HepG2 (cell line): ENCODE results near the gene ADGRV1. TPM values are rescaled to one million over a fixed set of nuclear protein-coding genes. Genes with fewer than 3 reads are reported as not detected.
A peak's percentile ranks its signal among the peaks of the same experiment; 100 is the strongest.

Source experiments
- ATAC-seq: fragments of 200-7000 bp; cut with Tn5 transposase; 3 replicates; pipeline ENCODE4 v1.9.1; 2020; ENCODE audit warnings: mild to moderate bottlenecking, moderate library complexity
- BruUV-seq: library from RNA; stranded (reverse); fragments of 400-500 nt; replicated peaks from 2 replicates; lab custom pipeline; 2021; lab: Mats Ljungman, UMichigan
- CTCF ChIA-PET: fragments of 300-600 bp; formaldehyde crosslinking; extraction: SDS; loops from one replicate; lab custom pipeline; 2021; ENCODE audit warnings: low total read pairs, inconsistent platforms, low intra/inter-chr PET ratio; lab: Yijun Ruan, JAX
- POLR2A ChIA-PET: fragments of 350-600 bp; sonication (Branson Sonifier 250); formaldehyde crosslinking; loops from one replicate; lab custom pipeline; 2020; ENCODE audit warnings: antibody characterized with exemption, inconsistent platforms; lab: Yijun Ruan, JAX
- DNase-seq: peaks from one replicate; pipeline ENCODE4 v3.0.0-alpha.2; 2015; ENCODE audit warnings: low spot score
- FAIRE-seq: peaks from 3 replicates; lab custom pipeline; 2011; peaks lifted over from hg19 to GRCh38; lab: Jason Lieb, UNC
- H2AFZ ChIP-seq: one replicate; pipeline ENCODE4 v1.6.1; 2011; ENCODE audit warnings: low read length, inconsistent platforms
- H3K27ac ChIP-seq: fragments of 300-600 bp; 3 replicates; pipeline ENCODE4 v1.8.0; 2011; ENCODE audit warnings: mixed run types, mild to moderate bottlenecking, mixed read lengths, low read length, inconsistent platforms; ENCODE audit not compliant: insufficient read depth; ENCODE audit errors: extremely low read length
- H3K27me3 ChIP-seq, 2 experiments: fragments of 200-600 bp in 1 of 2; 2 replicates in 1 of 2; 3 replicates in 1 of 2; pipeline versions ENCODE4 v1.6.0 to v1.8.0; 2011; ENCODE audit warnings: low read length in 2 of 2, mild to moderate bottlenecking in 2 of 2, moderate library complexity in 2 of 2, inconsistent platforms in 1 of 2; ENCODE audit not compliant: insufficient read depth in 2 of 2, control insufficient read depth in 1 of 2
- H3K36me3 ChIP-seq, 2 experiments: fragments of 200-600 bp in 1 of 2; replicated peaks in 1 of 2; 2 replicates in 1 of 2; 3 replicates in 1 of 2; pipeline versions ENCODE4 v1.5.1 to v1.8.0; 2011; ENCODE audit warnings: low read length in 2 of 2, inconsistent platforms in 1 of 2; ENCODE audit not compliant: insufficient read depth in 2 of 2, control insufficient read depth in 1 of 2
- H3K4me1 ChIP-seq: 2 replicates; pipeline ENCODE4 v1.5.1; 2012; ENCODE audit warnings: low read length, inconsistent platforms; ENCODE audit not compliant: insufficient read depth
- H3K4me2 ChIP-seq: 2 replicates; pipeline ENCODE4 v1.6.0; 2011; ENCODE audit warnings: low read depth, low read length, inconsistent platforms
- H3K4me3 ChIP-seq, 3 experiments: fragments of 200-600 bp in 1 of 3; sonication (generic), shearing (Covaris generic) in 1 of 3; replicated peaks in 1 of 3; 2 replicates each; pipeline ENCODE4 v1.5.1; 2011 to 2016; ENCODE audit warnings: low read length in 3 of 3, inconsistent platforms in 2 of 3, low read depth in 2 of 3, mild to moderate bottlenecking in 2 of 3, control low read depth in 1 of 3, mixed read lengths in 1 of 3; ENCODE audit not compliant: insufficient read depth in 1 of 3
- H3K79me2 ChIP-seq: one replicate; pipeline ENCODE4 v1.6.1; 2011; ENCODE audit warnings: low read length, inconsistent platforms; ENCODE audit not compliant: insufficient read depth
- H3K9ac ChIP-seq: 2 replicates; pipeline ENCODE4 v1.6.0; 2011; ENCODE audit warnings: mild to moderate bottlenecking, low read depth, low read length, inconsistent platforms; ENCODE audit not compliant: insufficient read depth
- H3K9me3 ChIP-seq: 2 replicates; pipeline ENCODE4 v1.5.1; 2012; ENCODE audit warnings: mild to moderate bottlenecking, low read length
- H4K20me1 ChIP-seq: 2 replicates; pipeline ENCODE4 v1.6.0; 2011; ENCODE audit warnings: inconsistent platforms, mild to moderate bottlenecking, low read length, moderate library complexity; ENCODE audit not compliant: insufficient read depth
- ATF7 ChIP-seq, 2 experiments: fragments of 450-650 bp in 1 of 2; sonication (generic) in 1 of 2; formaldehyde crosslinking in 1 of 2; IDR thresholded peaks; 2 replicates each; pipeline versions ENCODE4 v1.4.0 to v1.6.1; 2016 to 2020; ENCODE audit warnings: antibody characterized with exemption in 1 of 2, mild to moderate bottlenecking in 1 of 2, missing genetic modification reagents in 1 of 2
- CEBPZ ChIP-seq: IDR thresholded peaks from 2 replicates; pipeline ENCODE4 v1.6.1; 2012; ENCODE audit warnings: low read length, improper control_type of control experiment
- ELF4 ChIP-seq: sonication (generic); formaldehyde crosslinking; IDR thresholded peaks from 2 replicates; pipeline ENCODE4 v1.5.0; 2020; ENCODE audit warnings: missing genetic modification reagents, mild to moderate bottlenecking, moderate library complexity, borderline replicate concordance
- FOXJ3 ChIP-seq: sonication (generic); formaldehyde crosslinking; IDR thresholded peaks from 2 replicates; pipeline ENCODE4 v1.4.0; 2020; ENCODE audit warnings: missing genetic modification reagents, mild to moderate bottlenecking, borderline replicate concordance
- SRSF4 ChIP-seq: fragments of 200-400 bp; formaldehyde crosslinking; IDR thresholded peaks from one replicate; pipeline ENCODE4 v1.6.1; 2018; ENCODE audit warnings: mild to moderate bottlenecking, low read depth, low read length, moderate library complexity; ENCODE audit not compliant: poor library complexity, severe bottlenecking
- ZBED4 ChIP-seq: sonication (generic); formaldehyde crosslinking; IDR thresholded peaks from 2 replicates; pipeline ENCODE4 v1.4.0; 2020; ENCODE audit warnings: missing genetic modification reagents, borderline replicate concordance
- ZBTB20 ChIP-seq: sonication (generic); formaldehyde crosslinking; IDR thresholded peaks from 2 replicates; pipeline ENCODE4 v1.8.1; 2023; ENCODE audit warnings: missing genetic modification reagents, low read depth, mild to moderate bottlenecking, borderline replicate concordance
- ZMYM2 ChIP-seq: sonication (generic); formaldehyde crosslinking; IDR thresholded peaks from 2 replicates; pipeline ENCODE4 v1.8.0; 2022; ENCODE audit warnings: mild to moderate bottlenecking, missing genetic modification reagents
- WGBS: methylation state at CpG from one replicate; pipeline ENCODE4 v1.1.6; 2017; ENCODE audit warnings: low lambda C conversion rate; 5-methylcytosine and 5-hydroxymethylcytosine counted together
- in situ Hi-C: cut with HindIII; loops from 2 replicates; pipeline ENCODE4 v1.10.0; 2017; ENCODE audit warnings: low pct_unique_long_range_greater_than_20kb; ENCODE audit not compliant: extremely low pct_ligation_motif_present
- intact Hi-C: fragments of 100-400 bp; cut with micrococcal nuclease; formaldehyde crosslinking; loops from one replicate; pipeline ENCODE4 v1.10.0; 2022; ENCODE audit not compliant: unreplicated experiment
- polyA plus RNA-seq, 8 experiments: library from polyadenylated mRNA; depleted of rRNA in 3 of 8; stranded (reverse) in 7 of 8; unstranded in 1 of 8; fragments of >200 nt; fragmentation: Illumina TruSeq in 4 of 8; extraction: Trizol in 4 of 8; gene quantifications; 2 replicates each; pipeline versions ENCODE4 v1.2.1 to v1.2.3, GENCODE V29; 2011 to 2016; ENCODE audit warnings: low read depth in 4 of 8, missing spikeins in 1 of 8, mixed read lengths in 1 of 8; ENCODE audit not compliant: insufficient read depth in 1 of 8
- total RNA-seq, 5 experiments: library from RNA; depleted of rRNA; stranded (reverse); fragments of >200 nt; fragmentation: Illumina TruSeq; extraction: Trizol; gene quantifications; 2 replicates each; pipeline ENCODE4 v1.2.3, GENCODE V29; 2016; ENCODE audit warnings: low read depth in 1 of 5

ADGRV1 gene
- total and polyA plus RNA-seq, 2 of the 13 experiments (the other 11 are each of a cell fraction or from before 2014, with no cell fraction given), result 1.7 to 3.9 TPM

- H3K79me2 ChIP-seq, result no peaks in the 10 kb centered on the region
- WGBS, result 42% methylated on average over 1 of the region's 1 CpG
- TF ChIP-seq ZMYM2 (CRISPR knock-in tag), result no peak
- TF ChIP-seq FOXJ3 (CRISPR knock-in tag), result no peak
- TF ChIP-seq SRSF4, result no peak
- TF ChIP-seq ELF4 (CRISPR knock-in tag), result no peak
- TF ChIP-seq ZBTB20 (CRISPR knock-in tag), result no peak
- TF ChIP-seq CEBPZ, result no peak
- TF ChIP-seq ATF7 (IDR thresholded peaks at IDR 0.05), result no peak
- TF ChIP-seq ATF7 (CRISPR knock-in tag; IDR thresholded peaks at IDR 0.05), result no peak
- TF ChIP-seq ZBED4 (CRISPR knock-in tag), result no peak
- TF ChIP-seq, all 625 proteins: peak for 0
- ChIA-PET POLR2A (no interaction called here), CTCF (no interaction called here)
- no peak overlapping the region for H3K4me3 ChIP-seq
- no peak for DNase-seq
- no peak overlapping the region for H3K27ac ChIP-seq
- no peak overlapping the region for H3K4me2 ChIP-seq
- BruUV-seq, result no TSS peak
- FAIRE-seq, result no peak
- 0 out of 2 replicates have a peak, but pooled peaks cover 5% of the 10 kb centered on the region for H3K4me1 ChIP-seq
- H3K36me3 ChIP-seq, result no peaks in the 10 kb centered on the region
- ATAC-seq, result peak; percentile 39; the same call in 2 of the 3 replicates
- in situ Hi-C loops (no loop called here), intact Hi-C loops (no loop called here)
- no peaks in the 10 kb centered on the region for H4K20me1 ChIP-seq
- H3K9ac ChIP-seq, result no peak overlapping the region
- H2AFZ ChIP-seq, result no peak overlapping the region
- no peaks in the 10 kb centered on the region for H3K27me3 ChIP-seq
- H3K9me3 ChIP-seq, result no peaks in the 10 kb centered on the region
Observed at GRCh38 chr5:90940227-90940995, 381.8 kb downstream of the ADGRV1 start.
